Hematopoietic multipotent progenitor cell treated with erythropoietin and hydrocortisone succinate and interleukin-3 and kit ligand, for 17 days (in vitro differentiated cells): ENCODE results near the gene OASL.
"Not testable (repeated sequence)": the region's sequence is repeated elsewhere in the genome, so short reads cannot be mapped to it uniquely, and the experiment has no call there.

Experiments
- DNase-seq: peaks from one replicate; pipeline ENCODE4 v3.0.0-alpha.2; 2015; ENCODE audit warnings: low spot score

Gene OASL

GRCh38 chr12:121038861-121039668 lies at the start of gene OASL:
TSS of gene OASL (minus strand) at chr12:121039246. CDS start at chr12:121038971, 275 bp downstream.
- no peak for DNase-seq

GRCh38 chr12:121088195-121088585 lies 49.1 kb upstream of the OASL start:
- no peak for DNase-seq

DNA sequence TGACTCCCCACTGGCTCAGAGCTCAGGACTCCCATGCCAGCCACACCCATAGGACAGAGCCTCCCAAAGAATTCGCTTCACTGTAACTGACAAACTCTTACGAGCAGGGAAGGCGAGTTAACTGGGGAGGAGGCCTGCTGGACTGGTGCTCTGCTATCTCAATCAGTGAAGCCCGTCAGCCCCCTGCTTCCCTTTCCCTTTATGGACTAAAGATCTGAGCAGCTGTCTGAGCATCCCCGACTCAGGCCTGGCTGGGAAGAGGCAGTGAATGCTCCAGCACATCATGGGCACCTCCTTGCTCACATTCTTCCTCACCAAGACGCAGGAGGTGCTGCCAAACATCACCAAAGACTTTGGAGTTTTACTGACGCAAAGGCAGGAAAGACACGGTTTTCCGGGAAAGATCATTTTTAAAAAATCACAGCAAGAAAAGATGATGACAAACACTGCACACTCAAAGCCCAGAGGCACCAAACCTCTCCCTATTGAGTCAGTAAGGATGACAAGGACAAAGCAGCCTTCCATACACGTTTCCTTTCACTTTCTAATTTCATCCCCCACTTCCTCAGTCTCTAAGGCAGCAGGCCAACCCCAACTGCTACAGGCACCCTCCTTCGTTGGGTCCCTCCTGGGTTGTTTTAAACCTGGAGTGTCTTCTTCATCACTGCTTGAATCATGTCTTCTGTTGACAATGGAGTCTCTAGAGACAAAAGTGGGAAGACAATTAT lies 48.6 kb upstream of the OASL start:
- no peak for DNase-seq

DNA sequence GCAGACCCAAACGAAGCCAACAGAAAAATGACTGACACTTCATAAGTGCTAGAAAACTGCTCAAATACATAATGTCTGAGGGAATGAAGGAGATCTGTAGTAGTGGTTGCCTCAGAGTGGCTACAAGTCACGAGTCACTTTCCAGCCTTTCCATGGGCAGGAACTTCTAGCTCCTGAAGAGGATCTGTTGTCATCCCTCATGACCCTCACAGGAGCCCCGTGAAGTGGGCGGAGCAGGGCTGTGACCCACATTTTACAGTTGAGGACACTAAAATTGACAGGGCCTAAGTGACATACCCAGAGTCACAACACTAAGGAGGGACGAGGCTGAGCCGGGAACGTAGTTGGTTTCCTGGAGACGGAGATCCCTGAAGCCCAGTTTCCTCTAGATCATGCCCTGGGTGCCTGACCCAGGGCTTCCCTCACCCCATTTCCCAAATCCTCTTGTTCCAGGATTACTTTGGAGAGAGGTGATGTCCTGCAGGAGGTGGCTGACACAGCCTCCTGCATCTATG lies 47.8 kb upstream of the OASL start:
- DNase-seq = no peak

DNA sequence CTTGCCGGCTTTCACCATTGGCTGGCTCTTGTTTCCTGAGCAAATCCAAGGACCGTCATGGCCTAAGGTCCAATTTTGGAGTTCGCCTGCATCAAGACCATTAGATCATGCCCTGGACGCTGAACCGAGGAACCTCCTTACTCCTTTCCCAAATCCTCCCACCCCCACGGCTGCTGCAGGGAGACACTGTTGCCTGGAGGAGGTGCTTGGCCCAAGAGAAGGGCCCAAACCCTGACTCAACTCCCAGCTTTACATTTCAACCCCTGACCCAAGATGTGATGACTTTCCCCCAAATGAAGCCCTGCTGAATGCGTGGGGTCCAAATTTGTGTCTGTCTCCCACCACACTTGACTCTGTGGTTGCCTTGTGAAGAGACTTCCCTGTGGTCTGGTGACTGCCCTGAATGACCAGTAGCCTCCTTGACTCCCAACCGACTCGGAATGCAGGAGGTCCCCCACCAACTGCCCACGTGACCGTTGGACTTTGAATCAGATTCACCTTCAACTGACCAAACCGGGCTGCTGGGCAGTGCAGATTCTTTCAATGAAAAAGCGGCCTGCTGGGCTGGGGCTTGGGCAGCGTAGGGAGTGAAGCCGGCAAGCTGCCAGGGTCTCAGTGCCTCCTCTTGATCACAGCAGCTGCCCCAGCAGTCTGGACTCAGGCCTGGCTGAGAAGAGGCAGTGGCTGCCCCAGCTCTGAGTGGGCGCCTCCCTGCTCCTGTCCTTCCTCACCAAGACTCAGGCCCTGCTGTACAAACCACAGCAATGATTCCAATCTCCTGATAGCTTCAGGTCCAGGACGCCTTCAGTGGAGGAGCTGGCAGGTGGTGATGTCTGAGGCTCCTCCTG lies 46.7 kb upstream of the OASL start:
- DNase-seq = no peak

DNA sequence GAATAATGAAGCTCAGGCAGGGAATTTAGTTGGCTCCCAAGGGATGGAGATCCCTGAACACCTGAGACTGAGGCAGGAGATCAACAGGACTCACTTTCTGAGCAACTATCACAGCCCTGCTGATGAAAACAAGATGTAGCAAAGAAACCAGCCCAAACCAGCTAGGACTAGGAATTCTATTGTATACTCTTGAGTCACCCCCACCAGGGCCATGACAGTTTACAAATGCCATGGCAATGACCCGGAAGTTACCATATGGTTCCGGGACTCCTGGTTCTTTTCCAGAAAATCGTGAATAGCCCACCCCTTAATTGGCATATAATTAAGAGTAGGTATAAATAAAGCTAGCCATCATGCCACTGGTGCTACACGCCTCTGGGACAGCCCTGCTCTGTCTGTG lies 46.0 kb upstream of the OASL start:
- no peak for DNase-seq

DNA sequence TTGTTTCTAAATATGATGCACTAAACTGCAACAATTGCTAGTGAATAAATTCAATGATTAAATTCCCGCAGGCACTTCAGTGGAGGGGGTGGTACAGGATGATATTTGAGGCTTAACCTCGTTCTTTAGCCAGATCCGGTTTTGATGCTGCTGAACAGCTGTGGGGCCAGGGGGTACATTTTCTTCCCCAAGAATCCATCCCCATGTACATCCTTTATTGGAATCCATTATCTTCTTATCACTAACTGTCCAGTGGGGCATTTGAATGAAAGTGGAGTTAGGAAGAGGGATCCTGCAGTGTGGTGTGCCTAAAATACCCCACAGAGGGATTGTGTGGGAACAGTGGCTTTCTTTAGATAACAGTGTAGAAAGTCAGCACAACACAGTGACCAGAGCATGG lies 45.2 kb upstream of the OASL start:
- DNase-seq = no peak

DNA sequence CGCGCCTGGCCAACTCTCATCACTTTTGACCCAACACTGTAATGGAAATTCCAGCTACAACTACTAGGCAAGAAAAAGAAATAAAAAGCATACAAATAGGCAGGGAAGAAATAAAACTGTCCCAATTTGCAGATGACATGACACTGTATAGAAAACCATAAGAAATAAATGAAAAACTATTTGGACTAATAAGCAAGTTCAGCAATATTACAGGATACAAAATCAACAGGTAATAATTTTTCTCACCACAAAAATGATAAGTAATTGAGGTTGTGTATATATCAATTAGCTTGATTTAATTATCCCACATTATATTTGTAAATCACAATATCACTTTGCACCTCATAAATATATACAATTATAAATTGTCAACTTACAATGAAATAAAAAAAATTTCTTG lies 41.9 kb upstream of the OASL start:
- no peak for DNase-seq

DNA sequence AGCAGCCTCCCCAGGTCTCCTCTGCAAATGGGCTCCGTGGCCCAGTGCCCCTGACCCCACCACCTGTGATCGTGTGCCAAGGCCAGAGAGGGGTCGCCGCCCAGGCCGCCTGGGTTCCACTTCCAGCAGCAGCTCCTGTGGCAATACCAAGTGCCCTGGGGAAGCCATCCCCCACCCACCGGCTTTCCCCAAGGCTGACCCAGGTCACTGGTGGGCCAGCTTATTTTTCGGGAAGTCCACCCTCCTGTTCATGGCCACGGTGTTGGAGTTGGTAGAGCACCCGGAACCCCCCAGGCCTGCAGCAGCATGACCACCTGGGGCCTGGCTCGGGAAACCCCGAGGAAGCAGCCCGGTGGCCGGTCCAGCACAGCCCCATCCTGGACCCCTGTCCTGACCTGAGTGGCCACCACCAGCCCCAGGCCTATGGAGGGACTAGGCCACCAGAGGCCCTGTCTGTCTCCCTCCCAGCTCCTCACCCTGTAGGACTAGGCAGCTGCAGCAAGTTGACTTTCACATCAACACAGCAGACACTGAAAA lies 40.8 kb upstream of the OASL start:
- DNase-seq = no peak

GRCh38 chr12:121077440-121077839 lies 38.4 kb upstream of the OASL start:
- DNase-seq = not testable (repeated sequence)

DNA sequence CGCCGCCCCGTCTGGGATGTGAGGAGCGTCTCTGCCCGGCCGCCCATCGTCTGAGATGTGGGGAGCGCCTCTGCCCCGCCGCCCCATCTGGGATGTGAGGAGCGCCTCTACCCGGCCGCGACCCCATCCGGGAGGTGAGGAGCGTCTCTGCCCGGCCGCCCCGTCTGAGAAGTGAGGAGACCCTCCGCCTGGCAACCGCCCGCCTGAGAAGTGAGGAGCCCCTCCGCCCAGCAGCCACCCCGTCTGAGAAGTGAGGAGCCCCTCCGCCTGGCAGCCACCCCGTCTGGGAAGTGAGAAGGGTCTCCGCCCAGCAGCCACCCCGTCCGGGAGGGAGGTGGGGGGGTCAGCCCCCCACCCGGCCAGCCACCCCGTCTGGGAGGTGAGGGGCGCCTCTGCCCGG lies 36.9 kb upstream of the OASL start:
- DNase-seq = not testable (repeated sequence)

- no peak for DNase-seq
Measured at GRCh38 chr12:121072147-121072546, 33.1 kb upstream of the OASL start.

- DNase-seq = no peak
Measured at GRCh38 chr12:121069206-121069605, 30.2 kb upstream of the OASL start.

DNA sequence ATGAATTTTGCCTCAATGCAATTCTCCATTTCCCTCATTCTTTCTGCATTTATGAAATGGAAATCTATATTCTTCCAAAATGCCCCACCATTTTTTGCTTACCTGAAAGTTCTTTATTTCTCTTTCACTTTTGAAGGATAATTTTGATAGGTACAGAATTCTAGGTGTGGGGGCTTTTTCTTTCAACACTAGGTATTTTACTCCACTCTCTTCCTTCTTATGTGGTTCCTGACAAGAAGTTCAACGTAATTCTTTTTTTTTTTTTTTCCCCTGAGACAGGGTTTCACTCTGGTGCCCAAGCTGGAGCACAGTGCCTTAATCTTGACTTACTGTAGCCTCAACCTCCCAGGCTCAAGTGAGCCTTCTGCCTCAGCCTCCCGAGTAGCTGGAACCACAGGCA lies 26.3 kb upstream of the OASL start:
- no peak for DNase-seq

DNA sequence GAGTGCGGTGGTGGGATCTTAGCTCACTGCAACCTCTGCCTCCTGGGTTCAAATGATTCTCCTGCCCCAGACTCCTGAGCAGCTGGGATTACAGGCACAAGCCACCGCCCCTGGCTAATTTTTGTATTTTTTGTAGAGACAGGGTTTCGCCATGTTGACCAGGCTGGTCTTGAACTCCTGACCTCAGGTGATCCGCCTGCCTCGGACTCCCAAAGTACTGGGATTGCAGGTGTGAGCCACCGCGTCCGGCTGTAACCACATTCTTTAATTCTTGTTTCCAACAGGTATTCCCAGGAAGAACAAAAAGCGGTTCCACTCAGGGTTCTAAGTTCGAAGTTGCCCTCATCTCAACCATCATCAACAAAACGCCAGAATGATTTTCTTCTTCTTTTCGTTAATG lies 25.5 kb upstream of the OASL start:
- DNase-seq = not testable (repeated sequence)

- no peak for DNase-seq
Measured at GRCh38 chr12:121064116-121064515, 25.1 kb upstream of the OASL start.

DNA sequence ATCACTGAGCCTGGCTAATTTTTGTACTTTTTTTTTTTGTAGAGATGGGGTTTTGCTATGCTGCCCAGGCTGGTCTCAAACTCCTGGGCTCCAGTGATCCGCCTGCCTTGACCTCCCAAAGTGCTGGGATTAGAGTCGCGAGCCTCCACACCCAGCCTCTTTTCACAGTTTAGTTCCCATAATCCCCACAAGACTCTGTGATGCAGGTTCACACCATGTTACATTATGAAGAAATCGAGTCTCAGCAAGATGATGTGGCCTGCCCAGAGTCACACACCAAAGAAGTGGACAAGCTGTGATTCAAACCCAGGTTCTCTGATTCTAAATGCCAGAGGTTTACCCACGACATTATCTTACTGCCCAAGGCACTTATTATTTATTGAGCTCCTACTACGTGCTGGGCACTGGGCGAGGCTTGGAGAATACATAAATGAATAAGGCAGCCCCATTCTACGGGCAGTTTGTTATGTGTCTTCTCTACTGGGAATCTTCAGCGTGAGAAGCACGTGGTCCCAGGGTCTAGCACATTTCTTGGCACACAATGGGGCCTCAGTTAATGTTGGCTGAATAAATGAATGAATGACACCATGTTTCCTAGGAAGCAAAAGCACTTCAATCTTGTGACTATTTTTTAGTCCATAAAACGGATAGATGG lies 23.5 kb upstream of the OASL start:
- DNase-seq = no peak

DNA sequence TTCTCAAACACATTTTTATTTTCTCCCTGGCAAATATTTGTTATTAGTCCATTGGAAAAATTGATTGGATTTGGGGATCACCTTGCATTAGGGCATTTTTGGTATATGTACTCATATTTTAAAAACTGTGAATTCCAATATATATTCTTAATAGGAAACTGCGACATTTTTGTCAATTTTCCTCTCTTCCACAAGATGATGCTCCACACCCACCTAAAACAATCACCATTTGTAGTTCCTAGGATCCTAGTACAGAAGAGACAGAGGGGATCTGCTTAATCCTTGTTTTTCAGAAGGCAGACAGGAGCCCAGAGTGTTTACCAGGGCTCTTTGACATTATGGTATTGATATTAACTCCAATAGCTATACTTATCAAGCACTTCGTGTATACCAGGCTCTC lies 22.8 kb upstream of the OASL start:
- DNase-seq = no peak

- DNase-seq = peak; percentile 46
Measured at GRCh38 chr12:121060149-121061001, 21.3 kb upstream of the OASL start.

- no peak for DNase-seq
Measured at GRCh38 chr12:121059031-121059898, 20.2 kb upstream of the OASL start.
